IPS DF 19.7 (cell line): ENCODE measurements around the gene GYS2.
"Not testable (repeated sequence)": the region's sequence is repeated elsewhere in the genome, so short reads cannot be mapped to it uniquely, and the experiment has no call there.

Experiments used
- DNase-seq: peaks from one replicate; pipeline ENCODE4 v3.0.0-alpha.2; 2013; ENCODE audit warnings: low read depth, low spot score

Gene GYS2

DNA sequence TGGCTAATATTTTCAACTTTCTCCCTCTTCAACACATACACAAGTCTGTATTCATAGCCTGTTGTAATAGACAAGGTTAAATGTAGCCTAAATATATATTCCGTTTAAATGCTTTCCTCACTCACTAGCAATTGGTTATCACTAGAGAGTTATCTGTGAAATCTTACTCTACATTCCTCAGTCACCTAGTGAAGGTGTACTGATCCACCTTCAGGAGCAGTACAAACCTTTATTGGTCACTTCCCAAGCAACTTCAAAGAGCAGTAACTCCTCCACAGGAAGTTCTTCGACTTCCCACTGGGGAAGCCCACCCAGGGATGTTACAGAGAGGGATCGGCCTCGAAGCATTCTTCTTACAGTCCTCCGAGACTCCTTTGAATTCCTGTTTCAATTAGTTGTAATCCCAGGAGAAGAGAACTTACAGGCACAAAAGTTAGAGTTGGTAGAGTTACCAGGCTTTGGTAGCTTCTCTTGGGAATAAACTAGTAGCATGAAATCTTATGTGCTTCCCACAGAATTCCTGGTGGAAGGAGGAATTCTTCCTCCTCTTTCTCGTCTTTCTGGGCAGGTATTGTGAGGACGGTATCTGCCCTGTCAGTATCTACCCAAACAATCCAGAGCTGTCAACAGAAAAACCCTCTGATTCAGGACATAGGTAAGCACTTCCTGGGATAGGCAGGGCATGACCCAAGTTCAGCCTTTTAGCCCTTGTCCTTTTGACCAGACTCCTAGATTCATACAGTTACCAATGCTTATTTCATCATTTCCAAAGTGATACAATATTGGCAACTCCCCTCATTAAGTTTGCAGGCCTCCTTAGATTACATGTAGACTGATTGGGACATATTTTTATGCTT lies at the start of gene GYS2:
Gene GYS2 (minus strand): TSS at position 603 of the 857 bp plus-strand sequence. CDS start 255 bp downstream, at position 348.
- no peak for DNase-seq

DNA sequence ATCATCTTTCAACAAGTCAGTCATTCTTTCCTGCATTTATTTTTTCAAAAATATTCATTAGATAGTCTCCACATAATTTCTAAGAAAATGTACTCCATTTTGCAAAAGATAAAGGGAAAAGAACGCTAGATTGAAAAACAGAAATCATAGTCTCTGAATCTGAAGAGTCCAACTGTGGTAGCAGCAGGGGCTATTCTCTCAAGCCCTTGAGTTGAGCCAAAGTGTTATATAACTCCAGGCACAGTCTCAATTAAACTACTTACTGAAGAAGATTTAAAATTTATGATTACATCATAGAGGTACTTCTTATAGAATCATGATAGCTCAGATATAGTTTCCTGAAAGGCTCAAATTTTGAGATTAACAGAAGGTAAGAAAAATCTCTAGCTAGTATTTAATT lies 47.2 kb upstream of the GYS2 start:
- no peak for DNase-seq

DNA sequence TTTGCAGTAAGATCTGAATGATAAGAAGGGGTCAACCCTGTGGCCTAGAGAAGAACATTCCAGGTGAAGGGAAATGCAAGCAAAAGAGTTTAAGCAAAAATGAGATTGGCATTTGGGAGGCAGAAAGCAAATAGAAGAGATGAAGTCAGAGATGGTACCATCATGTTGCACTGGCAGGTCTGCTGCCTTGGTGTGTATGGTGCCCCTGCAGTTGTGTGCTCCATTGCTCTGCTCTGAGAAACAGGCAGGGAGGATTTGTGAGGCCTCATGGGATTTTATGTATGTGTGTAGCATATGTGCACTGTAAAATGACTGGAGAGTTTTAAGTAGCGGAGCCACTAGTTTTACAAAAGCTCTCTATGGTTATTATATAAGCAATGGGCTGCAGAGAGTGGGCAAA lies 46.4 kb upstream of the GYS2 start:
- no peak for DNase-seq

DNA sequence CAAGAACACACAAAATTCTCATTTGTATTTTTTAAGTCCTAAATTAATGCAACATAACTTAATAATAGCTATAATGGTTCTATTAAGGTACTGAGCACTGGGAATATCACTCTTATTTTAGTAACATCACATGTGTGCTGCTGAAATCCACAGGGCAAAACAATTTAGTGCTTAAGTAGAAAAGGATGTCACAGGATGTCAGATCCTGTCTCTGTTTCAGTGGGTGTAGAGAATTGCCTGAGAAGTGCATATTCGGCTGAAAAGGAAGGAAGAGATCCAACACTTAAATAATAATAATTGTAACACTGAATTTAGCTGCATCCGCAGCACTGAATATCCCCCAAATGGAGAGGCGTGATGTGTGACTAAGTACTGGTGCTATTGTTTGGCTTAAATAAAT lies 44.4 kb upstream of the GYS2 start:
- no peak for DNase-seq

DNA sequence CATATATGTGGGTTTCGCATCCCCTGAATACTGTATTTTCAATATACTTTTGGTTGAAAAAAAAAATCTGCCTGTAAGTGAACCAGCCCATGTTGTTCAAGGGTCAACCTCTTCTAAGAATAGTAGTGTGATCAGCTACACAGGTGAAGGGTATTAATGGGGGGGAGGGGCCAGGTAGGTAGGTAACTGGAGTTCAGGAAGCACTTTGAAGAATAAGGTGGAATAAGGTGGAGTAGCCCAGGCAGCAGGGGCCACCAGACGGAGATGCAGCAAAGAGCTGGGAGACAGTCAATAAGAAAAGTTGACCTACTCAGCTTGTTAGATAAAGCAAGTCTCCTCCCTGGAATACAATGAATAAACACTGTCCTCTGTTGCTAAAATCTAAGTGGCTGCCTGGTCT lies 43.7 kb upstream of the GYS2 start:
- no peak for DNase-seq

DNA sequence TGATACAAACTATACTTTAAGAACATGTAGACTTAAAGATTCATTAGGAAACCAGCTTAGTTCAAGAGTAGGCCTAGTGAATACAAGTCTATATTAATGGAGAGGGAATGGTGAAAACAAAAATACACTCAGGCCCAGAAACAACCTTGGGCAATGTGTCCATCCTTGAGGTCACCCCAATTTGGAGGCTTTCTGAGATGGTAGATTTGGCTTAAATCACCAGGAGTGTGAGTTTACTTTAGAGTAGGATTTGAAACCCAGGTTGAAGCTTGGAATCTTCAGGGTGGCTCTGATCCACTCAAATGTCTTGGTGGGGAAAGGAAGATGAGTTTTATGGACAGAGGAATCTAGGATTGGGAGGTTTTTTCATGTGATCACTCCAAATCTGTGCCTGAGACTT lies 42.5 kb upstream of the GYS2 start:
- DNase-seq, result no peak

DNA sequence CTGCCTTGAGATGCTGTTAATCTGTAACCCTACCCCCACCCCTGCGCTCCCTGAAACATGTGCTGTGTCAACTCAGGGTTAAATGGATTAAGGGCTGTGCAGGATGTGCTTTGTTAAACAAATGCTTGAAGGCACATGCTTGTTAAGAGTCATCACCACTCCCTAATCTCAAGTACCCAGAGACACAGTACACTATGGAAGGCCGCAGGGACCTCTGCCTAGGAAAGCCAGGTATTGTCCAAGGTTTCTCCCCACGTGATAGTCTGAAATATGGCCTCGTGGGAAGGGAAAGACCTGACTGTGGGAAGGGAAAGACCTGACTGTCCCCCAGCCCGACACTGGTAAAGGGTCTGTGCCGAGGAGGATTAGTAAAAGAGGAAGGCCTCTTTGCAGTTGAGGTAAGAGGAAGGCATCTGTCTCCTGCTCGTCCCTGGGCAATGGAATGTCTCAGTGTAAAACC lies 40.4 kb upstream of the GYS2 start:
- not testable (repeated sequence) for DNase-seq

DNA sequence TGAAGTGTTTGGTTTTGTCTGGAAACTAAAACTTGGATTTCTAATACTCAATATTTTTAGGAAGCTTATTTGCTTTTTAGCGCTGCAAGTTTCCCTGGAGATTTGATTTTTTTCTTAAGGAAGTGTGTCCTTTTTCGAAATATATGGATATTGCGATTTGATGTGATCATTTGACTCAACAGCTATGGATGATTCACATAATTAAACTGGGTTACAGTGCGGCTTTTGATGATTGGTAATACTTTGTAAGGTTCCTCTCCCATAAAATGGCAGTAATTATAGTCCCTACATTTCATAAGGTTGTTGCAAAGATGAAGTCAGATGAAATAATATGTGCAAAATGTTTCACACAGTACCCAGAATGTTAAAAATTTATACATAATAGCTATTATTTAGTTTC lies 39.9 kb upstream of the GYS2 start:
- no peak for DNase-seq

DNA sequence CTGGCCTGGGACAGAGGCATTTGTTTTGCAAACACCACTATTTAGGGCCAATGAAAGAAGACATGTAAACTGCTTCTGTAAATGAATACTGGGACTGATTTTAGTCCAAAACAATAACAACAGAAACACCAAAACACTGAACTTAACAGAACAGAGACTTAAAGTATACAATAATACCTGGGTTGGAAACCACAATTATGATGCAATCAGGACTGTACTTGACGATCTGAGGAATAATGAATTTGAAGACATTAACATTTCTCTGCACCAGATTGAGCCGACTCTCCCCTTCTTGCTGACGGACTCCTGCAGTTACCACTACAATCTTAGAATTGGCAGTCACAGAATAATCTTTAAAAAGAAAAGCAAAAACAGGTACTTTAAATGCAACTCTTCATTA lies 39.1 kb upstream of the GYS2 start:
- no peak for DNase-seq

DNA sequence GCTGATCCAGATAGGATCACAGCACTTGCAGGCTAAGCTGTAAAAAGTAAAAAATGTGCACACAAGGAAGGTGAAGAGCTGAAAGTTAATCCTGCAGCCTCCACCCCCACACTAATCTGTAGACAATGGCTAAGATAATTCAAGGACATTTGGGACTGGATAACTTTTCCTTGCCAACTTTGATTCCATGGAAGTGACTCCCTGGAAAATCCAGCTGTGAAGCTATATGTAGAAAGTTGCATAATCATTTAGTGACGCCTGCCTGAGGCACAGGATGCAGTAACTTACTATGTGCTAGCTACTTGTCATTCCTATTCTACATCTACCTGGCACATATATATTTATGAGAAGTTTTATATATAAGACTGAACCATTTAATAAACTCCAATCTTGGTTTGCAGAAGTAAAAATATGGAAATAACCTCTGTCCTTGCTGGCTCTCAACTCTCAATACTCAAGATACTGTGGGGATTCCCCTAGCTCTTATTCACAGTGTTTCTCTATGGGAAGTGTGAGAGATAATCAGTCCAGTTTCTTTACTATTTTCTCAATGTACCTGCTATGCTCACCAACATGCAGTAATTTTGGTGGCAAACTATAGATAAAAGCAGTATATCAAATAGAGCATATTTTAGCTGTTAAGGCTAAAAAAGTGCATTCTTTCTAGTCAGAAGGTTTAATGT lies 38.2 kb upstream of the GYS2 start:
- no peak for DNase-seq

DNA sequence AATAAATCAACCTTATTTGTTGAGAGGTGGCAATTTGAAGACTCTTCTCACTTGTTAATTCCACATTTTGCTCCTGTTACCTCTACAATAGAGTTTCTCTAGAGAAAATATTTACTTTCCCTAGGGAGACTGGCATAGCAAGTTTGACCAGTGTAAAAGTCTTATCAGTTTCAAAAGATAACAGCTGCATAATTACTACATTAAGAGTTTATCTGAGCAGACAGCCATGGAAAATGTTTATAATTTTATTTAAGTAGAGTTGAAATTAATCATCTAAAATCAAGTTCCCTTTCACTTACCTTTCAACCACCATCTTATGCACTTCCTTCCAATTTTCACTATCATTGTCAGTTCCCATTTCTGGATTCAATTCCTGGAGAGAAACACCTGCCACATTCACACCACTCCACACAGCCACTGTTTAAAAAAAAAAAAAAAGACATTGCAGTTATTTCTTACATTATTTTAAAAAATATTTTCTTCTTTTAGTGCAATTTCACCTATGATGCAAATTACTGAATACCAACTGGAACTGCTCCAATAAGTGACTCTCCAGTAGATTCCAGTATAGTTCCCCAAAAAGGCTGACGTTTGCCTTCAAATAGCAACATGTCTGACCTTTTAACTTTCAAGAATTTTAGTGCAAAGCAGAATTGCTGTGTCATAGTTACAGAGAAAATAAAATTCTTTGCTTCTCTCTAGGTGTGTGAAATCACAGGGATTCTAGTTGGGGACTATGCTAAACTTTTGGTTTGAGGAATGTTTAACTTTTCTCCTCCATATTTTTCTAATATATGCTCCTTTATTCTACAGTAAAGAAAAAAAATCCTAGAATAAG lies 33.6 kb upstream of the GYS2 start:
- no peak for DNase-seq

DNA sequence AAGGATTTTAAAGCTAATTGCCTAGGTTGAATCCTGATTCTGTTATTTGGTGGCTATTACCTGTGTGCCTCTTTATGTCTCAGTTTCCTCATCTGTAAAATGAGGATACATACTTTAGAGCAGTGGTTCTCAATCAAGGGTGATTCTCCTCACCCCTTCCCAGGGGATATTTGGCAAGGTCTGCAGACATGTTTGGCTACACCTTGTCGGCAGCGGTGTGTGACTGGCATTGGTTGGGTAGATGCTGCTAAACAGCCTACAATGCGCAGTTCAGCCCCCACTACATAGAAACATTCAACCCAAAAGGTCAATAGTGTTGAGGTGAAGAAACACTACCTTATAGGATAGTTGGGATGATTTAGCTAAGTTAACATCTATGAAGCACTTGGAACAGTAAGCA lies 29.6 kb upstream of the GYS2 start:
- DNase-seq, result no peak

DNA sequence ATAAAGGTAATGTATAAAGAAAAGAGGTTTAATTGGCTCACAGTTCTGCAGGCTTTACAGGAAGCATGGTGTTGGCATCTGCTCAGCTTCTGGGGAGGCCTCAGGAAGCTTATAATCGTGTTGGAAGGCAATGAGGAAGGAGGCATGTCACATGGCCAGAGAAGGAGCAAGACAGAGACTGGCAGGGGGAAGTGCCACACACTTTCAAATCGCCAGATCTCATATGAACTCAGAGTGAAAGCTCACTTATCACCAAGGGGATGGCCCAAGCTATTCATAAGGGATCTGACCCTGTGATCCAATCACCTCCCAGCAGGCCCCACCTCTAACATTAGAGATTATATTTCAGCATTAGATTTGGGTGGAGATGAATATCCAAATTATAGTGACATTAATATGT lies 26.7 kb upstream of the GYS2 start:
- DNase-seq, result no peak

DNA sequence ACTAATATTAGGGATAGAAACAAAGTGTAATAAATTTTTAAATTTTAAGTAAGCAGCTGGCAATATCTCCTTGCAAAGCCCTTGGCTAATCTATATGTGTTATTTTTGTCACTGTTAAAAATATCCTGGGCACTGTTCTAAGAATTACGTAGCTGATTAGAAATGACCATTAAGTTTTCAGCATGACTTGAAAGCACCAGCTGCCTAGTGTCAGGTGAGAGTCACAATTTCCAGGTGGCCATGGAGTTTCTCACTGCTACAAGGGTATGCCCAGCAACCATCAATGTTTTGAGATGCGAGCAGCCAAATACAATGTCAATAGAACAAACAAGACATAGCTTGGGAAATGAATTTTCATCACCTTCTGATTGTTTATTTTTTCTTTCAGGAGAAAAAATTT lies 23.3 kb upstream of the GYS2 start:
- no peak for DNase-seq

DNA sequence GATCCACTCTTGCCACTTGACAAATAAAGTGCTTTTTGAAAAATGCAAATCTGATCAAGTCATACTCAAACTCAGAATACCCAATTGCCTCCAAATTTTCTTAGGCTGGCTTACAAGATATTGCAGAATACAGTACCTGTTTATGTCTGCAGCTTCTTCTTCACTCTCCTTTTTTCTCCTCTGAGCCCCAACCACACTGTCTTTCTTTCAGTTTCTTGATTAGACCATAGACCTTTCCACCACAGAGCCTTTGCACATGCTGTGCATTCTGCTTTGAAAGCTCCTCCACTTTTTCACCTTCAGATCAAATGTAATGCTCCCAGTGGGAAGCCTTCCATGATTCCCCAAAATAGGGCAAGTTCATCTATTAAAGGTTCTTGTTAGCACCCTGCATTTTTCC lies 13.9 kb upstream of the GYS2 start:
- no peak for DNase-seq

DNA sequence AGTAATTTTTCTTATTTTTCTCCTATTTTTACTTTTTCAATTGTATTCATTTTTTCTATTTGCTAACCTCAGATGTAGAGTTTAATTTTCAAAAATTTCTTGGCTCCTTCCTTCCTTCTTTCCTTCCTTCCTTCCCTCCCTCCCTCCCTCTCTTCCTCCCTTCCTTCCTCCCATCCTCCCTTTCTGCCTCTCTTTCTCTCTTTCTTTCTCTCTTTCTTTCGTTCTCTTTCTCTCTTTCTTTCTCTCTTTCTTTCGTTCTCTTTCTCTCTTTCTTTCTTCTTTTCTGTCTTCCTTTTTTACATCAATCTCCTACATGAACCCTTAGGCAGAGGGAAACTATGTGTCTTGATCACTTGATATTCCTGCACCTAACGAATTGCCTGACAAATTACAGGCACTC lies 12.4 kb upstream of the GYS2 start:
- DNase-seq, result no peak

DNA sequence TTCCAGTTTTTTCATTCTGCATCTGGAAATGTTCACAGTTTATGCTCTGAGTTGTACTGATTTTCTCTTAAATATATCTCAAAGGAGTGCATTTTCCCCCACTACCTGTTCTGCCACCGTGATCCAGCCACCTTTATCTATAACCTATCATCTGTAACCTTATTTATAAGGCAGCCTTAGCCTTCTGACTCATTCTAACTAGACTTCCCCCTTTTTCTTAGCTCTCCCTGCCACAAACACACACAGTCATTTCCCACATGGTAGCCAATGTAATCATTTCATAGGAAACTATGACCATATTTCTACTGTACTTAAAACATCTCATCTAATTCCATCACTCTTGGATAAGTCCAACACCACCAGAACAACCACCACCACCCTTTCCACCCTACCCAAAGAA lies 10.8 kb upstream of the GYS2 start:
- no peak for DNase-seq

DNA sequence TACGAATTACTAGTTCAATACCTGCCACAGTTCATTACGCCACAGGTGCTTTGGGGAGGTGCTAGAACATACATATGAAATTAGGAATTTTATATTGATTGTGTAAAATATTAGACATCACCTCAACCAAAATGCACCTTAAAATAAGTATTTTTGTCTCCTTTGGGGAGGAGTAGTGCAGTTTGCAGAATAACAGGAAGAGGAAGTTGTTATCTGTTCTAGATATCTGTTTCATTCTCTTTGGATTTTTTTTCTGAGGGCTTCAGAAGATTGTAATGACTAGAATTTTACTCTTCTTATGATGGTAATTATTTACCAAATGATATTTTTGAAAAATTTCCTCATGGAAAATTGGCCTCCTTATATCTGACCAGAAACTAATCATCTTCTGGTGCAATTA lies 9.9 kb upstream of the GYS2 start:
- DNase-seq, result no peak

DNA sequence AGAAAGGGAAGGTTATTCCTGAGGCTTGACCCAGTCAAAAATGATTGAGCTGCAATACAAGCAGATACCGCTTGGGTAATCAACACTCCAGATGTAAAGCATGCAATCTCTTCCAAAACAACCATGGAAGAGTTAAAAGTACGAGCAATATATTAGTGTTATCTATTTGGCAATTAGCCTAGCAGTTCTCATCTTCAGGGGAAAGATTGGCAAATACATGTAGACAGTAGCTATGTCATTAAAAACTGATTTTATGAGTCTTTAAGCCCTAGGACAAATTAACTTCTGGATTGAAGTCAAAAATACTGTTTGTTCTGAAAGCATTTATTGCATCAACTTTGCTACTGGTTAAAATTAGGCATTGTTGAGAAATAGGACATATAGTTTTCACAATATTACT lies 9.3 kb upstream of the GYS2 start:
- DNase-seq, result no peak

DNA sequence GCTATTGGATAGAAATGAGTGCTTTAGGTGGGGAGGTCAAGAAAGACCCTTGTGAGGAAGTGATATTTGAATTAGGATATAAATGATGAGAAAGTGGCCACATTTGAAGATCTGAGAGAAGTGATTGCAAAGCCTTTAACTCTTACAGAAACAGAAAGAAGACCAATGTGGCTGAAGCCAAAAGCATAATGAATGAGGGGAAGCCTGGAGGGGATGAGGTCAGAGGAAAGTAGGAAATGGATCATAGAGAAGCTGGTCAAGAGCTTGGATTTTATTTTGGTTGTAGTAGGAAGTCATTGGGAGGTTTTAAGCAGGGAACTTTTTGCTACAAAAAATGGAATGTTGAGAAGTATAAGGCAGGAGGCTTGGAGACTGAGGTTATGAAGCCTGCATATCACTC lies 3.5 kb upstream of the GYS2 start:
- DNase-seq, result no peak

DNA sequence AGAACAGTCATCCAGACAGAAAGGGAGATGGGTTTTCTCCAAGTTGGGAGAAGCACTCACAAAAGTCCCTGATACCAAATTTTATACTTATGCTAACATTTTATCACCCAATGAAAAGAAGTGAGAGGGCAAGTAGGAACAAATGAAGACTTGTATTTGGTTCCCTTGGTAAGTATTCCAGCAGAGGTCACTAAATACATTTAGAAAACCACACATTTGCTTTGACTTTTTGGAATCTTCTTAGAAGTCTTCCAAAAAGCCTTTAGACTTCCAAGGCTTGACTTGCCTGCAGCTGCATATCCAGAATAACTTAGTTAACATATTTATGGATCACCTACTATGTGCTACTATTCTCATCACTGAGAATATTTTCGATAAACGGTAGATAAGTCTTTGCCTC lies 3.1 kb upstream of the GYS2 start:
- no peak for DNase-seq

DNA sequence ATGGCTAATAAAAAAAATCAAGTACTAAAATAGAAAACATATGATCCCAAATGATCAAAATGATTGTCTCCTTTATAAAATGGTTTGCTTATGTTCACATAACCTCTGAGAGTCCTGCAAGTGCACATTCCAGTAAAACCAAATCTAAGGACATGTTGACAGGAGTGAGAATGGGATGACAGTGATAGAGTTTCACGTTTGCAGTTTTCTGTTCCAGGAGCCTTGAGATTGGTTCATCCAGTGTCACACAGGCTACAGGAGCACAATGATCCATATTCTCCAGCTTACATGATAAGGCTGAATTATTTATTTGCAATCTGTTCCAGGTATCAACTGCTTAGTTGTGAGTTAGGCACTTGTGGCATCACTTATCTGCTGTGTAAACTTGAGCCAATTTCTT lies 1.5 kb upstream of the GYS2 start:
- no peak for DNase-seq
